Colonic mucosa (tissue), 4 donors: Measurements from ENCODE around the gene CRACDL. TPM values are rescaled to one million over a fixed set of nuclear protein-coding genes. Genes with fewer than 3 reads are reported as not detected.

Experiments used
- DNase-seq: peaks from one replicate; pipeline ENCODE4 v3.0.0-alpha.2; 2020
- H3K27ac ChIP-seq: fragments of 200-600 bp; one replicate; pipeline ENCODE4 v1.8.0; 2021
- H3K27me3 ChIP-seq: fragments of 200-600 bp; one replicate; pipeline ENCODE4 v1.8.0; 2021
- H3K36me3 ChIP-seq: fragments of 200-600 bp; one replicate; pipeline ENCODE4 v1.8.0; 2021
- H3K4me1 ChIP-seq: fragments of 200-600 bp; one replicate; pipeline ENCODE4 v1.8.0; 2021; ENCODE audit warnings: mild to moderate bottlenecking
- H3K4me3 ChIP-seq: fragments of 200-600 bp; one replicate; pipeline ENCODE4 v1.8.0; 2021
- H3K9ac ChIP-seq, 2 donors: one replicate each; pipeline ENCODE4 v1.7.0; 2013; ENCODE audit warnings: control low read depth in 2 of 2, low read depth in 2 of 2, low read length in 2 of 2
- H3K9me3 ChIP-seq: fragments of 200-600 bp; one replicate; pipeline ENCODE4 v1.8.0; 2021
- intact Hi-C: fragments of 100-400 bp; cut with DNase I; formaldehyde crosslinking; loops from one replicate; pipeline ENCODE4 v1.14.1; 2022
- total RNA-seq, 2 donors: library from RNA; stranded (reverse); fragmentation: NEBNext Ultra II Directional in 1 of 2; extraction: Animal tissue kit (Norgen Biotek cat#: 25700) in 1 of 2; gene quantifications; one replicate each; pipeline ENCODE4 v1.2.1, GENCODE V29; 2021
- TF ChIP-seq, protein P1 (sequence below): fragments of 200-600 bp; IDR thresholded peaks from one replicate; pipeline ENCODE4 v1.8.0; 2022; ENCODE audit warnings: antibody characterized with exemption, mild to moderate bottlenecking
- donor health status: healthy.
- donor health status: DM: no; HTN: no; CAD: no.
- donor health status: DM: no; HTN: no; CAD: no.

Gene CRACDL
- total RNA-seq, 2 donors from 2014 or later: 11.5 to 22.3 TPM

DNA sequence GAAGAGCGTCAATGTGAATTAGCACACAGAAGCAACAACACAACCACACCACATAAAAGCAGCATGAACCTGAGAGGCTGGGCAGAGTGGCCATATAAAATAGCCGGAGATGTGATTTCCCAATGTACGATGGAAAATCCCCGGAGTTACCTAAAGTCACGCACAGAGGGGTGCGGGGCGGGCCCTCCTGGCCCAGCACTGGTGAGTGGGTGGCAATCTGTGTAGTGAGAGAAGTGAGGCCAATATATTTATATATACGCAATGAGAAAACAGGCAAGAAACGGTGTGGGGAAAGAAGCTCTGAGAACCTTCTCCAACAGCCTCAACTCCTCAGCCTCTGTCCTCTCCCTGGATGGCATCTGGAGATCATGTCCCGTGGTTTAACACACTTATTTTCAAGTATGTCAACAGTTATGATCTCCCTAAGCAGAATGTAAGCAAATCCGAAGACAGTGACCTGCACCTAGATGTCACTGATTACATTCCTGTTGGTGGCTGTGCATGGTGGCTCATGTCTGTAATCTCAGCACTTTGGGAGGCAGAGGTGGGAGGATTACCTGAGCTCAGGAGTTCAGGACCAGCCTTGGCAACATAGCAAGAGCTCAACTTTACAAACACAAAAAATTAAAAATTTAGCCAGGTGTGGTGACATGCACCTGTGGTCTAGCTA, 41.6 kb downstream of the CRACDL start:
- H3K9me3 ChIP-seq: no peaks in the 10 kb centered on the region
- intact Hi-C loops: no loop called here
- no peak for DNase-seq

GRCh38 chr2:98893911-98894321, 42.1 kb downstream of the CRACDL start:
- H3K4me3 ChIP-seq: no peak overlapping the region
- H3K36me3 ChIP-seq: no peaks in the 10 kb centered on the region
- H3K9me3 ChIP-seq: no peaks in the 10 kb centered on the region
- TF ChIP-seq, protein P1, sequence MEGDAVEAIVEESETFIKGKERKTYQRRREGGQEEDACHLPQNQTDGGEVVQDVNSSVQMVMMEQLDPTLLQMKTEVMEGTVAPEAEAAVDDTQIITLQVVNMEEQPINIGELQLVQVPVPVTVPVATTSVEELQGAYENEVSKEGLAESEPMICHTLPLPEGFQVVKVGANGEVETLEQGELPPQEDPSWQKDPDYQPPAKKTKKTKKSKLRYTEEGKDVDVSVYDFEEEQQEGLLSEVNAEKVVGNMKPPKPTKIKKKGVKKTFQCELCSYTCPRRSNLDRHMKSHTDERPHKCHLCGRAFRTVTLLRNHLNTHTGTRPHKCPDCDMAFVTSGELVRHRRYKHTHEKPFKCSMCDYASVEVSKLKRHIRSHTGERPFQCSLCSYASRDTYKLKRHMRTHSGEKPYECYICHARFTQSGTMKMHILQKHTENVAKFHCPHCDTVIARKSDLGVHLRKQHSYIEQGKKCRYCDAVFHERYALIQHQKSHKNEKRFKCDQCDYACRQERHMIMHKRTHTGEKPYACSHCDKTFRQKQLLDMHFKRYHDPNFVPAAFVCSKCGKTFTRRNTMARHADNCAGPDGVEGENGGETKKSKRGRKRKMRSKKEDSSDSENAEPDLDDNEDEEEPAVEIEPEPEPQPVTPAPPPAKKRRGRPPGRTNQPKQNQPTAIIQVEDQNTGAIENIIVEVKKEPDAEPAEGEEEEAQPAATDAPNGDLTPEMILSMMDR: no peak
- H3K27ac ChIP-seq: no peak overlapping the region
- no peaks in the 10 kb centered on the region for H3K27me3 ChIP-seq
- no peak for DNase-seq
- H3K9ac ChIP-seq: no peak overlapping the region
- intact Hi-C loops: no loop called here
- H3K4me1 ChIP-seq: no peaks in the 10 kb centered on the region

More for the DNA sequence above, 41.6 kb downstream of the CRACDL start:
- Histone ChIP-seq H3K36me3 (no peaks in the 10 kb centered on the region), H3K4me1 (no peaks in the 10 kb centered on the region), H3K4me3 (no peak overlapping the region), H3K27ac (no peak overlapping the region), H3K9ac (no peak overlapping the region), H3K27me3 (no peaks in the 10 kb centered on the region)
- TF ChIP-seq, protein P1: no peak

- intact Hi-C loops: no loop called here
- no peak for DNase-seq
- Histone ChIP-seq H3K27me3 (no peaks in the 10 kb centered on the region), H3K9me3 (no peaks in the 10 kb centered on the region), H3K9ac (no peak overlapping the region), H3K4me1 (no peaks in the 10 kb centered on the region), H3K36me3 (no peaks in the 10 kb centered on the region), H3K27ac (no peak overlapping the region), H3K4me3 (no peak overlapping the region)
- TF ChIP-seq, protein P1: no peak
These were observed 43.2 kb downstream of the CRACDL start for GRCh38 chr2:98892871-98893270.

- H3K9ac ChIP-seq: no peak overlapping the region
These were observed 44.4 kb downstream of the CRACDL start for GRCh38 chr2:98891591-98891990.

DNA sequence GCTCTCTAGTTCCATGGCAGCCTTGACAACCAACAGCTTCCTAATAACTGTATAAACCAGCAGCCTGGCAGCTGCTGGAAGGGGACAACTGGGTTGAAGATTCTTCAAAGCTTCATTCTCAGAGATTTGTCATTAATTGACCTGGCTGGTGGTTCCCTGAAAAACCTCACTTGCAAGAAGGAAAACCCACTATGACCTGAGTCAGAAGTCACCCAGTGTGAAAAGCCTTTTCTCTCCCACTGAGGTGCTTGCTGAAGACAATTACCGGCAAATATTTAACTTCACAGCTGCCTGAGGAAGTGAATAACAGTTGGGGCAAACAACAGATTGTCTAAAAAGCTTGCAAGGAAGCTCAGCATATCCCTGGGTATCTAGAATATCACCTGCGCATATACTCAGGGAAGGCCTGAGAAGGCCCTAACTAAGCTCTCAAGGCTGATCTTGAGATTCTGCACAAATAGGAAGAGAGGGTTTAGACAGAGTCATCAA, 49.9 kb downstream of the CRACDL start:
- no peak overlapping the region for H3K27ac ChIP-seq
- H3K4me1 ChIP-seq: no peaks in the 10 kb centered on the region
- intact Hi-C loops: no loop called here
- H3K9ac ChIP-seq: no peak overlapping the region
- H3K27me3 ChIP-seq: no peaks in the 10 kb centered on the region
- no peaks in the 10 kb centered on the region for H3K36me3 ChIP-seq
- no peaks in the 10 kb centered on the region for H3K9me3 ChIP-seq
- TF ChIP-seq, protein P1: no peak
- DNase-seq: no peak
- H3K4me3 ChIP-seq: no peak overlapping the region

More at GRCh38 chr2:98891591-98891990, 44.4 kb downstream of the CRACDL start:
- TF ChIP-seq, protein P1: no peak
- DNase-seq: no peak
- no peaks in the 10 kb centered on the region for H3K27me3 ChIP-seq
- H3K27ac ChIP-seq: no peak overlapping the region
- no peaks in the 10 kb centered on the region for H3K36me3 ChIP-seq
- no peak overlapping the region for H3K4me3 ChIP-seq
- intact Hi-C loops: no loop called here
- H3K9me3 ChIP-seq: no peaks in the 10 kb centered on the region
- H3K4me1 ChIP-seq: no peaks in the 10 kb centered on the region
